ENCODE data around the gene CGREF1. TPM values are rescaled to one million over a fixed set of nuclear protein-coding genes. Genes with fewer than 3 reads are reported as not detected.

The CGREF1 gene, protein sequence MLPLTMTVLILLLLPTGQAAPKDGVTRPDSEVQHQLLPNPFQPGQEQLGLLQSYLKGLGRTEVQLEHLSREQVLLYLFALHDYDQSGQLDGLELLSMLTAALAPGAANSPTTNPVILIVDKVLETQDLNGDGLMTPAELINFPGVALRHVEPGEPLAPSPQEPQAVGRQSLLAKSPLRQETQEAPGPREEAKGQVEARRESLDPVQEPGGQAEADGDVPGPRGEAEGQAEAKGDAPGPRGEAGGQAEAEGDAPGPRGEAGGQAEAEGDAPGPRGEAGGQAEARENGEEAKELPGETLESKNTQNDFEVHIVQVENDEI
- 9.0 and 10.2 TPM in 2 replicates for total RNA-seq

DNA sequence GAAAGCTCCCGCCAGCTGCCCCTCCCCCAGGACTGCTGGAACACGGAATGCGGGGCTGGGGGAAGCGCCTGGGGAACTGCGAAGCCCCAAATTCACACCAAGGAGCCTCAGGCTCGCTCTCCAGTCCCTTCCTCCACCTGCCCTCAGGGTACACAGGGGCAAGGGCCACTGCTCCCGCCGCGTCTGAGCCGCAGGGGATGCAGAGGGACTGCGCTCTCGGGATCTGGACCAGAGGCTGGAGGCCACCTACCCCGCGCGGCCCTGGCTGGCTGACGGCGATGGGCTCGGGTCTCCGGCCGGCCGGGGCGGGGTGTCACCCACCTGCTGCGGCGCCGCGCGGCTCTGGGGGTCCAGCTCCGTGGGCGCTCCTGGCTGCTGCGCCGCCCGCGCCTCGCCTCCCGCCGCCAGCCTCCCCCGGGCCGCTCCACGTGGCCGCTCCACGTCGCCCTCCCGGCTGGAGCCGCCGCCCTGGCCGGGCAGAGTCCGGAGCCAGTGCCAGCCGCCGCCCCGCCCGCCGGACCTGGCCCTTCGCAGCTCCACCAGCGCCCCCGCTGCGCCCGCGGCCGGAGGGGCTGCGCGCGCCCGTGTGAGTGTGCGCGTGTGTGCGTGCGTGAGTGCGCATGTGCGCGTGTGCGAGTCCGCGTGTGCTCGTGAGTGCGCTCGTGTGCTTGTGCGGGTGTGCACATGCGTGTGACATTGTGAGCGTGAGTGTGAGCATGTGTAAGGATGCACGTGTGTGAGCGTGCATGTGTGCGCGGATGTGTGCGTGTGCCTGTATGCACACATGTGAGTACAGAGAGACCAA, at the start of gene CGREF1:
CGREF1 (minus strand) TSS at position 604 of the 805 bp plus-strand sequence. CDS start 14,762 bp downstream, outside the sequence.

DNA sequence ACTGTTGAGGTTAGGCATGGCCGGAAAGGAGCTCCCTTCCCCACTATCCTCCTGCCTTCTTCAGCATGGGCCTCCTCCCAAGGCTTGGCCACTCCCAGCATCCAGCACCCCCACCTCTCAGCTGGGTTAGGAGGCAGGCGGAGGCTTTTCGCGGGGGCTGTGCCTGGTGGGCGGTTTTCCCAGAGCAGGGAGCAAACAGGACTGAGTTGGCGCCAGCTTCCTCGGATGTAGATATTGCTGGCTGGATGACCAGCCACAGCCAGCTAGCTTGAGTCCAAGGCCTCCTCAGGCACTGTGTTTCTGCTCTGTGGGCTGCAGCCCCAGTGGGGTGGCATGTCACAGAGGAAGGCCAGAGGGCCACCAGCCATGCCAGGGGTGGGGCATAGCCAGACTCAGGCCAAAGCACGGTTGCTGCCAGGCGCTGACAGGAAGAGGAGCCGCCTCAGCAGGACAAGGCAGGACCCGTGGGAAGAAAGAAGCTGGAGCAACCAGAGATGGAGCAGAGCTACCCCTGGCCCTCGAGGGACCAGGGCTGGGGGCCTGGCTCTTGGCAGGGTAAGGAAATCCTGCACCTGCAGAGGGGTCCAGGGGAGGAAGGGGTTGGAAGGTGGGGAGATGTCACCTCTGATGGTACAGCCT, 30.0 kb upstream of the CGREF1 start, which contains the start of gene TCF23:
TCF23 (plus strand) TSS at position 204 of the 639 bp plus-strand sequence; CDS start at position 334, 130 bp downstream.

DNA sequence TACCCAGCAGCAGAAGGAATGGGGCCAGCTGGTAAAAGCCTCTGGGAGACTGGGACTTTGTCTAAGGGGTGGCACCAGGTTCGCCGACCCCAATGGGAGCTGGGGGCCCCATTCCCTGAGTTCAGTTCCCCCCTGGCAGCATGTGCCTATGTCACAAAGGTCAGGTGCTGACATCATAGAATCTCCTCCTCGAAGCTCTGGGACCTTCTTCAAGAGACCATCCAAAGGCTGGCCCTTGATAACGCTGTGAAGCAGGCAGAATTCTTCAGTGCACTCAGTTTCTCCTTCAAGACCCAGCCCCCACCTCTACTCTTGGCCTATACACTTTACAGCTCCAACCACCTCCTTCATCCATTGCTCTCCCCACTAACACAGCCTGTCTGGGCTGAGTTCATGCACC, 20.4 kb upstream of the CGREF1 start, which contains the start of gene PRR30:
PRR30 (minus strand) TSS at position 101 of the 400 bp plus-strand sequence. CDS start 1,081 bp downstream, outside the sequence.

DNA sequence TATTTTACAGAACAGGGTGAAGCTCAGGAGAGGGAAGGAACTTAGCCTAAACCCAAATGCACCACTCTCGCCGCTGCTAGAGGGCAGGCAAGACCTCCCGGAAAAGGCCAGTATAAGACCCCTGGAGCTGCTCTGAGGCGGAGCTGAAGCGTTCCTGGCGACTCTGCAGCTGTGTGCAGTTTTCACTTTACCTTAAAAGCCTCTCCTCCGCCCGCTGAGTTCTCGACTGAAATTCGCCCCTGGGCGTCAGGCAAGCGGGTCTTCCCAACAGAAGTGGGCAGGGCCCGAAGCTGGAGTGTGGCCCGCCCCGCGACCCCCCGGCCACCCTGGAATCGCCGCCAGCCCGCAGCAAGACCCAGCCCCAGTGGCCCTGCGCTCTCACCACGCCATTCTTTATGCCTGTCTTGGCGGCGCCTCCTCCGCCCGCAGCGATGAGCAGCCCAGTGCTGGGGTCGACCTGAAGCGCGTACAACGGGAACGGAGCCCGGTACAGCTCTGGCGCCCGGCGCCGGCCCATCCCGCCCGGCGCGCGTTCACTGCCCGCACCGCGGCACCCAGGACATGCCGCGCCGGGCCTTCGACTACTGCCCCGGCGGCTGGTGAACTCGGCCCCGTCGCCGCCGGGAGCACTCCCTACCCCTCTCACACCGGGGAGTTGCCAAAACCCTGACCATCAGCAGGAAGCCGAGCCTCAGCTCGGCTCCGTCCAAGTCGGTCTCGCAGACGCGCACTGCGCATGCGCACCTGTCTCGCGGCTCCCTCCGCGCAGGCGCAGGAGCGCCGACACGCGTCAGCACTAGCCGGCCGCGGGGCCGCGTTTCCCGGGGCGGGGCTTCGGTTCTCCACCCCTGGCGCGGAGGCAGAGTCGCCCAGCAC, 15.2 kb upstream of the CGREF1 start, which contains the start of gene PREB:
PREB (minus strand) TSS at position 732 of the 876 bp plus-strand sequence; CDS start at position 517, 215 bp downstream.

DNA sequence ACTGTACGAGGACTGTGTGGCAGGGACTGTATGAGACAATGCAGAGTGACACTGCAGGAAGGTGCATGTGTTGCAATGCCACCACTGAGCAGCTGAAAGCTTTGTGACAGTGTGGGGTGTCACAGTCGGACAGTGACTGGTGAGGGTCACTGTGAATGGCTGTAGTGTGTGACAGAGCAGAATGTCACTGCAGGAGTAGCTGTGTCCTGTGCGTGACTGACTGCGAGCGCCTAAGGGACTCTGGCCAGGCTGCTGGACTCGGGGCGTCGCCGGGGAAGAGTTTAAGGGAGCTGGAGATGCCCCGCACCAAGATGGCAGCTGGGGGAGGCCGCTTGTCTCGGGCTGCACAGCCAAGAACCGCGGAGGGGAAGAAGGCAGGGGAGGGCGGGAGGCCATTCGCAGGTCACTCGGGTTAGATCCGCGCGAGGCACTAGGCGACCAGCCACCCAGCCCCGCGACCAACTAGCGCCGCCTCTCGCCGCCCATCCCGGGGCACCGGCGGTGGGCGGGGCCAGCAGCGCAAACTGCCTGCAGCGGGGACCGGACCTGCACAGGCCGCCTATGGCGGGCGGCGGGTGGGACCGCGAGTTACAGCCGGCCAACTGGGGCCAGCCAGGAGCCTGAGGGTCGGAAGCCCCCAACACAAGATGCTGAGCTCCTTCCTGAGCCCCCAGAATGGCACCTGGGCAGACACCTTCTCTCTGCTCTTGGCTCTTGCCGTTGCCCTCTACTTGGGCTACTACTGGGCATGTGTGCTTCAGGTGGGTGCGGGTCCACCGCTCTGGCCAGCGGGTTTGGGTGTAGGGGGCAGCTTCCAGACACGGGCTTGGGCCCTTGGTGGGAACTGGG, 4.6 kb upstream of the CGREF1 start, which contains the start of gene ABHD1:
ABHD1 (plus strand) TSS at position 514 of the 849 bp plus-strand sequence; CDS start at position 648, 134 bp downstream.

DNA sequence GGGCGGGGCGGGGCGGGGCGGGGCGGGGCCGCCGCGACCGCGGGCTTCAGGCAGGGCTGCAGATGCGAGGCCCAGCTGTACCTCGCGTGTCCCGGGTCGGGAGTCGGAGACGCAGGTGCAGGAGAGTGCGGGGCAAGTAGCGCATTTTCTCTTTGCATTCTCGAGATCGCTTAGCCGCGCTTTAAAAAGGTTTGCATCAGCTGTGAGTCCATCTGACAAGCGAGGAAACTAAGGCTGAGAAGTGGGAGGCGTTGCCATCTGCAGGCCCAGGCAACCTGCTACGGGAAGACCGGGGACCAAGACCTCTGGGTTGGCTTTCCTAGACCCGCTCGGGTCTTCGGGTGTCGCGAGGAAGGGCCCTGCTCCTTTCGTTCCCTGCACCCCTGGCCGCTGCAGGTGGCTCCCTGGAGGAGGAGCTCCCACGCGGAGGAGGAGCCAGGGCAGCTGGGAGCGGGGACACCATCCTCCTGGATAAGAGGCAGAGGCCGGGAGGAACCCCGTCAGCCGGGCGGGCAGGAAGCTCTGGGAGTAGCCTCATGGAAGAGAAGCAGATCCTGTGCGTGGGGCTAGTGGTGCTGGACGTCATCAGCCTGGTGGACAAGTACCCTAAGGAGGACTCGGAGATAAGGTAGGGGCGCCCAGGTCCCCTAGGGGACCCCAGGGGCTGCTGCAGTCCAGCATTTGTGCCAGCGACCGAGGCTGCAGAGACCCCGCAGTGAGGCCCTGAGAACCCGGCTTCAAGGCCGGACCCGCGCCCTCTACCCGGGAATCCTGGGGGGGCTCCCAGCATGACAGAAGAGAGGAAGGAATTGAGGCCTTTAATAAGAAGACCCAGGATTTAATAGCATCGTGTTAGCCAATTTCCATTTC, 32.0 kb downstream of the CGREF1 start, which contains the start of gene KHK:
KHK (plus strand) TSS at position 49 of the 870 bp plus-strand sequence; CDS start at position 537, 488 bp downstream.

DNA sequence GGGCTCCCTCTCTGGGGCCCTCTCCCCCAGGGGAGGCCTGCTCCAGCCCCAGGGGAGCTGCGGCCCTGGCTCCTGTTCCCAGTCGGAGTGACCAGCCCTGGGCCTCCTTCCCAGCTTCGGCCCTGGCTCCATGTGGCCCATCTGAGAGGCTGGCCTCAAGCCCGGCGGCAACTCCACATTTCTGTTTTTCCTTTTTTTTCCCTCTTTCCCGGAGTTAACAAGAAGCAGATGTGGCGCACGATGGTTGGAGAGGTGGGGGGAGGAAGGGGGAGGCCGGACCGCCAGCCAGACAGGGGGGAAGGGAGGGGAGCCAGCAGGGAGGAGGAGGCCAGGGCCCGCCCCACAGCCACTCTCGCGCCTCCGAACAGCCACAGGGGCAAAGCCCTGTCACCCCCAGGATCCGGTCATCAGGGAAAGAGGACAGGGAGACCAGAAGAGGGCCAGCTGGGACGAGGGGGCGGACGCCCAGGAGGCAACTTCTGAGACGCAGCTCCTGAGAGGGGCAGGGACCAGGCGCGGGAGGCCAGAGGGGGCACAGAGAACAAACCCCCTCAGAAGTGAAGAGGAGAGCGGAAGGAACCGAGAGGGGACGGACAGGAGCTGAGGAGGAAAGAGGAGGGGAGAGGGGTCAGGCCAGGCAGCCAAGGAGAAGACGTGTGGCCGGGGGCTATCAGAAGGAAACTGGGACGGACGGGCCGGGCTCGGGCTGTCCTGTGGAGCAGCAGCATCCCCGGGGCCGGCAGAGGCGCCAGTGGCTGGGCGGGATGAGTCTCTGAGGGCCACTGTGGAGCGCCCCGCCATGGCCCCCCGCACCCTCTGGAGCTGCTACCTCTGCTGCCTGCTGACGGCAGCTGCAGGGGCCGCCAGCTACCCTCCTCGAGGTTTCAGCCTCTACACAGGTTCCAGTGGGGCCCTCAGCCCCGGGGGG, 40.4 kb downstream of the CGREF1 start, which contains the start of gene EMILIN1:
EMILIN1 (plus strand) TSS at position 349 of the 928 bp plus-strand sequence; CDS start at position 800, 451 bp downstream.

DNA sequence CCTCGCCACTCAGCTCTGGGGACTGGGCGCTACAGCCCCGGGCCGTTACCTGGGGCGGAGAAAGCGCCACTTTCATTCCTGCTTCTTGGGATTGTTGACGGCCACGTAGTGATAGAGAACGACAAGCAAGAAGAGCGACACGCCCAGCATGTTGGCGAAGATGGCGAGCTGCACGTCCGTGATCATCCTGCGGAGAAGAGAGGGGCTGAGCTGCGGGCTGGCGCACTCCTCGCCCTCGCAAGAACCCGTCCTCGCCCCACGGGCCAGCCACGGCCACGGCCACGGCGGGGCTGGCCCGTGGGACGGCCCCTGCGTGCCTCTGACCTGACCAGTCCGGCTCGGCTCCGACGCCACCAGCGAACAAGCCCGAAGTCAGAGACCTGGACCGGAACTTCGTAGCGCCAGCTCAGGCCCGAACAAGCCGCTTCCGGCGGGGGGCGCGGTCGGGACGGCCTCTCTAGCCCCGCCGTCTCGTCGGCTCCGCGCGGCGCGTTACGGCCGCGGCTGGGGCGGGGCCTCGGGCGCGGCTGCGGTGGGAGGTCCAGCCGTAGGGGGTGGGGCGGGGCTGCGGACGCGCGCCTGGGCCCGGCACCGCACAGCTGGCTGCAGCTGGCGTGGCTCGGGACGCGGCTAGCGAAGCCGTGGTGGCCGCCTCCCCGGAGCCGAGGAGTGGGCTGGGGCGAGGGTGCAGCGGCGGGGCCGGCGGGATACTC, 47.5 kb downstream of the CGREF1 start, which contains the start of gene OST4:
OST4 (minus strand) TSS at position 378 of the 713 bp plus-strand sequence.

DNA sequence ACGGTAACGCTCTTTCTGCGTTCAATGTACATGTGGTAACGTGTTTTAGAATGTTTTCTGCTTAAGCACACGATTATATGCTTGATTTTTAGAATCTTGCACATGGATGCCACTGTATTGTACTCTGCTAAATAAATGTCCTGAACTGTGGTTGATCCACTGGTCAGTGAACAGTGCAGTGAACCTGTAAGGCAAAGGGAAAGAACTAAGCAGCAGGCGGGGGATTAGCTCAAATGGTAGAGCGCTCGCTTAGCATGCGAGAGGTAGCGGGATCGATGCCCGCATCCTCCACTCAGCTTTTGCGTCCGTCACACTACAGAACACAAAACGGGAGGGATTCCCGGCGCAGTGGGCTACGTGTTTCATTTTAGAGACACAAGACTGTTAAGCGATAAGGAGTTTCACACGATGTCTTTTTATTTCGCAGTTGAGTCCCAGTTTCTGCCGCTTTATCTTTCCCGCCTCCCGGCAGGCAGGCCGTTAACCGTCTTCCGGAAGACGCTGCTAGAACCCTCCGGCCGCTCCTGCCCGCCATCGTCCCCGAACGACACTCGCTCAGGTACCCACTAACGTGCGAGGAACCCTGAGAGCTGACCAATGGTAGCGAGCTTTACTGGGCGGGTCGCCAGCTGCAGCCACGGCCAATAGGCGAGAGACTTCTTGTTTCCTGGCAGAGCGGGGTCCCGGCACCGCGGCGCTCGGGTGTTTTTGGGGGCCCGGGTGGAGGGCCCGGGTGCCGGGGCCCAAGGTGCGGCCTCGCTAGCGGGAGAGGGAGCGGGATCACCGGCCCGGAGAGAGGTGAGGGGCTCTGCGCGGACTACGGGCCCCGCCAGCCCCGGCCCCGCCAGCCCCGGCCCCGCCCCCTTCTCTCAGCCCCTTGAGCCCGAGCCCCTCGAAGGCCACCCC, 67.7 kb downstream of the CGREF1 start, which contains the start of gene AGBL5:
AGBL5 (plus strand) TSS at position 673 of the 906 bp plus-strand sequence. CDS start 1,291 bp downstream, outside the sequence.

Other genes with a start within 250 kb of the CGREF1 start
- 2.6 and 3.2 TPM in 2 replicates for gene MAPRE3, start 148.5 kb downstream of the CGREF1 start, total RNA-seq
- 36.8 and 38.7 TPM in 2 replicates for gene TMEM214, start 86.2 kb downstream of the CGREF1 start, total RNA-seq
- gene AGBL5, start 67.5 kb downstream of the CGREF1 start, total RNA-seq: 11.9 and 16.3 TPM in 2 replicates
- 432 and 658 TPM in 2 replicates for gene OST4, start 47.5 kb downstream of the CGREF1 start, total RNA-seq
- gene EMILIN1, start 40.5 kb downstream of the CGREF1 start, total RNA-seq: 242 and 312 TPM in 2 replicates
- gene KHK, start 32.4 kb downstream of the CGREF1 start, total RNA-seq: 0.12 TPM in 1 of 2 replicates, not detected in the other
- gene ABHD1, start 4.7 kb upstream of the CGREF1 start, total RNA-seq: not detected in 2 replicates
- 40.9 and 59.7 TPM in 2 replicates for gene PREB, start 15.5 kb upstream of the CGREF1 start, total RNA-seq
- not detected in 2 replicates for gene PRR30, start 20.3 kb upstream of the CGREF1 start, total RNA-seq
- gene TCF23, start 29.9 kb upstream of the CGREF1 start, total RNA-seq: 0.09 TPM in 1 of 2 replicates, not detected in the other
- gene ATRAID, start 92.9 kb upstream of the CGREF1 start, total RNA-seq: 170 and 171 TPM in 2 replicates
- gene SLC5A6, start 93.1 kb upstream of the CGREF1 start, total RNA-seq: 15.8 and 19.3 TPM in 2 replicates
- gene CAD, start 98.2 kb upstream of the CGREF1 start, total RNA-seq: 31.2 and 41.0 TPM in 2 replicates
- gene SLC30A3, start 143.9 kb upstream of the CGREF1 start, total RNA-seq: not detected in 2 replicates
- not detected in 2 replicates for gene DNAJC5G, start 156.3 kb upstream of the CGREF1 start, total RNA-seq
- gene TRIM54, start 163.3 kb upstream of the CGREF1 start, total RNA-seq: not detected in 2 replicates
- 0.35 and 2.0 TPM in 2 replicates for gene UCN, start 189.3 kb upstream of the CGREF1 start, total RNA-seq
- 93.4 and 101 TPM in 2 replicates for gene MPV17, start 204.0 kb upstream of the CGREF1 start, total RNA-seq
- 24.5 and 24.8 TPM in 2 replicates for gene GTF3C2, start 237.6 kb upstream of the CGREF1 start, total RNA-seq

Data from pericardium fibroblast (primary cell).